ENCODE measurements around the gene PSME2.
A peak's percentile ranks its signal among the peaks of the same experiment; 100 is the strongest.

Gene PSME2

GRCh38 chr14:24146453-24146977, at the start of gene PSME2:
Gene PSME2 (minus strand): TSS chr14:24146610. CDS start chr14:24146581, 29 bp downstream.
- H3K4me3 ChIP-seq (ENCODE audit: low read length): peak within 1 kb of the TSS; percentile 95
- DNase-seq (ENCODE audit: low read depth): peak; percentile 95
- TF ChIP-seq, protein P1, sequence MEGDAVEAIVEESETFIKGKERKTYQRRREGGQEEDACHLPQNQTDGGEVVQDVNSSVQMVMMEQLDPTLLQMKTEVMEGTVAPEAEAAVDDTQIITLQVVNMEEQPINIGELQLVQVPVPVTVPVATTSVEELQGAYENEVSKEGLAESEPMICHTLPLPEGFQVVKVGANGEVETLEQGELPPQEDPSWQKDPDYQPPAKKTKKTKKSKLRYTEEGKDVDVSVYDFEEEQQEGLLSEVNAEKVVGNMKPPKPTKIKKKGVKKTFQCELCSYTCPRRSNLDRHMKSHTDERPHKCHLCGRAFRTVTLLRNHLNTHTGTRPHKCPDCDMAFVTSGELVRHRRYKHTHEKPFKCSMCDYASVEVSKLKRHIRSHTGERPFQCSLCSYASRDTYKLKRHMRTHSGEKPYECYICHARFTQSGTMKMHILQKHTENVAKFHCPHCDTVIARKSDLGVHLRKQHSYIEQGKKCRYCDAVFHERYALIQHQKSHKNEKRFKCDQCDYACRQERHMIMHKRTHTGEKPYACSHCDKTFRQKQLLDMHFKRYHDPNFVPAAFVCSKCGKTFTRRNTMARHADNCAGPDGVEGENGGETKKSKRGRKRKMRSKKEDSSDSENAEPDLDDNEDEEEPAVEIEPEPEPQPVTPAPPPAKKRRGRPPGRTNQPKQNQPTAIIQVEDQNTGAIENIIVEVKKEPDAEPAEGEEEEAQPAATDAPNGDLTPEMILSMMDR (conservative IDR thresholded peaks at IDR 0.05; ENCODE audit: low read depth, low read length): no peak

GRCh38 chr14:24195186-24196070, 49.0 kb upstream of the PSME2 start, which contains the start of gene TM9SF1:
Gene TM9SF1 (minus strand): TSS chr14:24195441. CDS start chr14:24195019, 422 bp downstream.
- TF ChIP-seq, protein P1 (conservative IDR thresholded peaks at IDR 0.05; ENCODE audit: low read depth, low read length): no peak
- peak; percentile 66 for DNase-seq (ENCODE audit: low read depth)
- peak within 1 kb of the TSS; percentile 79 for H3K4me3 ChIP-seq (ENCODE audit: low read length)

GRCh38 chr14:24194873-24195185, 48.4 kb upstream of the PSME2 start:
- no peak for DNase-seq (ENCODE audit: low read depth)
- H3K4me3 ChIP-seq (ENCODE audit: low read length): peak overlapping the region; percentile 79
- TF ChIP-seq, protein P1 (conservative IDR thresholded peaks at IDR 0.05; ENCODE audit: low read depth, low read length): no peak

- TF ChIP-seq, protein P1 (conservative IDR thresholded peaks at IDR 0.05; ENCODE audit: low read depth, low read length): no peak
- peak overlapping the region; percentile 79 for H3K4me3 ChIP-seq (ENCODE audit: low read length)
Observed at GRCh38 chr14:24194186-24194872, 47.9 kb upstream of the PSME2 start.

DNA sequence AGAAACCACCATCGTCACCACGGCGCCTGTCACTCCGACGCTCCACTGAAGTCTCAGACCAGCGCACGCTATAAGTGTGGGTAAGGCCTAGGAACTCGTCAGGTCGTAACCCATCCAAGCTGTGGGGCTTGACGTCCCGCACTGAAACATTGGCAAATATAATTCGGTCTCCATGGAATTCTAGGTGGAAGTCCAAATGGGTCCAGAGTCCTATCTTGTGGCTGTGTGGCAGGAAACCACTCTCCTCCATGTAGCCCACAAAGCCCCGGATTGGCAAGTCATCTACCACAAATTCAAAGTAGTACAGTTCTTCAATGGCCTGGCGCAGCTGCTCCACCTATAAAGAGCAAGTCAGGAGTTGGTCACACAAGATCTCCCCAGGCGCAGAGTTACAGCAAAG, 46.5 kb upstream of the PSME2 start:
- no peak for DNase-seq (ENCODE audit: low read depth)
- TF ChIP-seq, protein P1 (conservative IDR thresholded peaks at IDR 0.05; ENCODE audit: low read depth, low read length): no peak
- H3K4me3 ChIP-seq (ENCODE audit: low read length): no peak overlapping the region

More at GRCh38 chr14:24194186-24194872, 47.9 kb upstream of the PSME2 start:
- no peak for DNase-seq (ENCODE audit: low read depth)

DNA sequence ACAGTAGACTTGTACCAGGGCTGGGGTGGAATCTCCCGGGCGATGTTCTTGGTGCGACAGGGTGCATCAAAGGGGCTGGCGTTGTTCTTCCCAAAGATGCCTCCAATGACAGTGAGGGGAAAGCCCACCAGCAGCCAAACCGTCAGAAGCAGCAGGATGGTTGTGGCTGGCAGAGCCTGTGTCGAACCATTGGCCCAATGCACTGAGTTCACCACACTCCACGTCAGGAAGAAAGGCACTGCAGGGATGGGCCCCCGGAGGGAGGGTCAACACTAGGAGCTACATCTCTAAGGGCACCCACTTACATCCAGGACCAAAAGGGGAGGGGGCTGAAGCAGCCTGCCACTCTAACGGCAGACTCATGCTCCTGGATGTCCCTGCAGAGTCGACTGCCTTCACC, 44.0 kb upstream of the PSME2 start:
- no peak for DNase-seq (ENCODE audit: low read depth)
- TF ChIP-seq, protein P1 (conservative IDR thresholded peaks at IDR 0.05; ENCODE audit: low read depth, low read length): no peak
- H3K4me3 ChIP-seq (ENCODE audit: low read length): no peak overlapping the region
